ENCODE measurements around the gene HNRNPL. TPM values are rescaled to one million over a fixed set of nuclear protein-coding genes. Genes with fewer than 3 reads are reported as not detected.
"Not testable (repeated sequence)": the region's sequence is repeated elsewhere in the genome, so short reads cannot be mapped to it uniquely, and the experiment has no call there.

The HNRNPL gene
- total RNA-seq, 2 experiments from 2014 or later, result 517 to 535 TPM

DNA sequence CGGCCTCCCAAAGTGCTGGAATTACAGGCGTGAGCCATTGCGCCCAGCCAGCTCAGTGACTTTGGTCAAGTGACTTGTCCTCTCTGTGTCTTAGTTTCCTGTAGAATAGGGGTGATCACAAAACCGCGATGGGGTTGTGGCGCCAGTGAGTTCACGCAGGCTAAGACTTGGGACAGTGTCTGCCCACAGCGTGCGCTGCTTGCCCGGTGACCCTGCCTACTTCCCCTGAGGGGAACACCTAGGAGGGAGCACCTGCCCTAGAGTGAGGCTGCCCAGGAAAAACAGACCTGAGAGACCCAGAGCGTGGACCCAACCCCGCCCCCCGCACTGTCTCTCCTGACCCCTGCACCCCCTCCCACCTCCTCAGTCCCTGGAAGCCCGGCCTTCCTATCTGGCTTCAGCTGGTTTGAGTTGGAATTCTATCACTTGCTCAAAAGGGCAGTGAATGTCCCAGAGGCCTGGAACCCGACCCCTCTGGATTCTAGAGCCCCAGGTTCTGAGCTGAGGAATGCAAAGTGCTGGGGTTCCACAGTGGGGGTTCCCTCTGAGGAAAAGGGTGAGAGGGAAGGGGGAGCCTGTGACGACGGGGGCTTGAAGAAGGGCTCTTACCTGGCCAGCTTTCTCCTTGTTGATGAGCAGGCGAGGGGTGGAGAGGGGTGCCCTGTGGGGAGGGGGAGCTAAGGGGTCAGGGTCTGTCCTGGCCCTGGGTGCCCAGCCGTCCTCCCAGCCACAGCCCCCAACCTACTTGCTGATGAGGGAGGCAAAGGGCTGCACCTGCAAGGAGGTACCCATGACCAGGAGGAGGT is 30.5 kb upstream of the HNRNPL start:
- ChIA-PET CTCF (interaction anchor here (0.6 to 6.0 kb wide), 6 partner anchors 7 to 478 kb away, joined by 3 to 30 read pairs (median 5); partner anchors contain the start of gene FAM98C), POLR2A (no interaction called here)
- H3K36me3 Mint-ChIP-seq (ENCODE audit: low read depth), result peaks cover 16% of the 10 kb centered on the region
- no peaks in the 10 kb centered on the region for H3K9me3 Mint-ChIP-seq
- H3K4me3 Mint-ChIP-seq, result peak overlapping the region; percentile 32
- no peaks in the 10 kb centered on the region for H3K27me3 Mint-ChIP-seq
- H3K4me1 Mint-ChIP-seq, result peaks cover 38% of the 10 kb centered on the region
- no peak for DNase-seq
- H3K27ac Mint-ChIP-seq, result peak overlapping the region; percentile 85

DNA sequence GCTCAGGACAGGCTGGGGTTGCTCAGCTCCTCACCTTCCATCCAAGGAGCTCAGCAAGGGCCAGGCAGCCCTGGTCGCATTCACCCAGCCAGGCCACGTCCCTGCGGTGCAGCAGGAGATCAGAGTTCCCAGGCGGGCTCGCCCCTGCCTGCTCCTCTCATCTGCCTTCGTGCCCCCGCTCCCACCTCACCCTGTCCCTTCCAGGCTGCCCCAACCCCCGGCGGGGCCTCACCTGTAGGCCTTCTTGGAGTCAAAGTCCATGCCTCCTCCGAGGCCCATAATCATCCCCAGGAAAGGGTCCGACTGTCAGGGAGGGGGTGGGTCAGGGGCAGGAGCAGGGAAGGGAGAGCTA is 29.6 kb upstream of the HNRNPL start:
- H3K4me3 Mint-ChIP-seq, result peak overlapping the region; percentile 94
- CTCF ChIA-PET, result interaction anchor here (0.5 to 6.0 kb wide), 9 partner anchors 8 to 477 kb away, joined by 3 to 30 read pairs (median 5); partner anchors contain the start of genes FAM98C, MRPS12 and SARS2
- no peaks in the 10 kb centered on the region for H3K9me3 Mint-ChIP-seq
- no peaks in the 10 kb centered on the region for H3K27me3 Mint-ChIP-seq
- peak overlapping the region; percentile 98 for H3K27ac Mint-ChIP-seq
- peaks cover 16% of the 10 kb centered on the region for H3K36me3 Mint-ChIP-seq (ENCODE audit: low read depth)
- peaks cover 38% of the 10 kb centered on the region for H3K4me1 Mint-ChIP-seq
- POLR2A ChIA-PET, result no interaction called here
- no peak for DNase-seq

DNA sequence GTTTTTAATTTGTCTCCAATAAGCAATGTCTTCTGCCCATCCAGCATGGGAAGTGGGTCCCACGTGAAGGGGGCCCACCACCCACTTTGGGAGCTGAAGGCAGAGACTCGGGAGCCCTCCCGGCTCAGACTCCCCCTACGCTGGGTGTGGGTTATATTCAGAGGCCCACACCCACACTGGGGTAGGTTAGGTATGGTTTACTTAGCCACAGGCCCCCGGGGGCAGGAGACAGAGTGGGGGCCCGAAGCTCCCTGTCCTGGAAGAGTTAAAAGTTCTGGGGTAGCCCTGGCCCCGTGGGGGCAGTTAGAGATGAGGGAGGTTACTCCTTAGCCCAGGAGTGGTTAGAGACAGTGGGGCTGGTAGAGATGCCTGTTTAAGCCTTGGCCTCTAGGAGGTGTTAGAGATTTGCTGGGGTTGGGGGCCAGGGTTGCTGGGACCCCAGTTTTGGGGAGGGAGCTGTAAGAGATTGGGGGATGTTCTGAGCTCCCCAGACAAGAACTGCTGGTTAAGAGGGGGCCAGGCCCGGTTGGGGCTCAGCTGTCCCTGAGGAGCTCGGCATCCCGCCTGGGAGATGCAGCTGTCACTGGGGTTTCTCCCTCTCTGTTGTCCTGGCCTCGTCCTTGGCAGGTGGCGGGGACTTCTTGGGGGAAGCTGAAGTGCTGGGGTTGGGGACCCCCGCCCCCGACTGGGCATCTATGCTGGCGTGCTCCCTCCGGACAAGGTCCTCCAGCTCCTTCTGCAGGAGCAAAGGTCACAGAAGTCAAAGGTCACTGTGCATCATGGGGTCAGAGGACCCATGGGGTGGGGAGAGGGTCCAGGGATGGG is 29.0 kb upstream of the HNRNPL start:
- Mint-ChIP-seq H3K4me1 (peaks cover 38% of the 10 kb centered on the region), H3K27me3 (no peaks in the 10 kb centered on the region), H3K36me3 (ENCODE audit: low read depth) (peaks cover 16% of the 10 kb centered on the region), H3K27ac (peak overlapping the region; percentile 98), H3K9me3 (no peaks in the 10 kb centered on the region), H3K4me3 (peak overlapping the region; percentile 94)
- CTCF ChIA-PET, result interaction anchor here (0.5 to 6.0 kb wide), 12 partner anchors 8 to 476 kb away, joined by 3 to 30 read pairs (median 5); partner anchors contain the start of genes FAM98C, MRPS12 and SARS2
- POLR2A ChIA-PET, result no interaction called here
- DNase-seq, result no peak

DNA sequence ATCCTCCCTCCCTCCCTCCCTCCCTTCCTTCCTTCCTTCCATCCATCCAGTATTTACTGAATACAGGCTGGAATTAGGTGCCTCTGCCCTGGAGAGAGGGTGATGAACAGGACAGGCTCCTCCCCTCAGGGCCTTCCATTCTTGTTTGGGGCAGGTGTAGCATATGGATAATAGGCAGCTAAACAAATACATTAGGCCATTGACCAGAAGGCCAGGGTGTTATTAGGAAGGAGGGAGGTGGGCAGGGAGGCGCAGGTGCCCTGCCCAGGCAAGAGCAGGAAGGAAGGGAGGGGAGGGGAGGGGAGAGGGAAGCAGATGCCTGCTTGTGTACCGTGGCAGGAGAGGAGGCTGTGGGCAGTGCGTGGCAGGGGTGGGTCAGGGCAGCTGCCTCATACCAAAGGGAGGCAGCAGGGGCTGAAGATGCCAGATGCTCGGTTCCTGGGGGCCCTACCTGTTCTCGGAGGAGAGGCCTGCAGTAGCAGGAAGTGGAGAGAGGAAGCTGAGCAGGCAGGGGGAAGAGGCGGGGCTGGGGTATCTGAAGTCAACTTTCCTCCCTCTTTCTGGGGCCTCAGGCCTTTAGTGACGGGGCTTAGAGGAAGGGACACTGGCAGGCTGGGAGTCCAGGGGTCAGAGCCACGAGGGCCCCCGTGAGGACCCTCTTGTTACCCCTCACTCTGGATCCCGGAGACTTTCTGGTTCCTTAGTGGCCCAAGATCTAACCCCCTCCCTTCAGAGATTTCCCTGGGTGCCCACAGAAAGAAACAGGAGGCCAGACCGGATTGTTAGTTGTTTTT is 28.2 kb upstream of the HNRNPL start, which contains the start of gene RINL:
Gene RINL (minus strand): TSS at position 495 of the 794 bp plus-strand sequence. CDS start 1,533 bp downstream, outside the sequence.
- Mint-ChIP-seq H3K4me3 (peak within 1 kb of the TSS; percentile 94), H3K4me1 (peaks cover 41% of the 10 kb centered on the region), H3K36me3 (ENCODE audit: low read depth) (peaks cover 20% of the 10 kb centered on the region), H3K27me3 (no peaks in the 10 kb centered on the region), H3K27ac (peak within 1 kb of the TSS; percentile 98), H3K9me3 (no peaks in the 10 kb centered on the region)
- ChIA-PET CTCF (interaction anchor here (0.5 to 6.0 kb wide), 8 partner anchors 8 to 516 kb away, joined by 3 to 30 read pairs (median 4); partner anchors contain the start of genes MRPS12 and SARS2), POLR2A (no interaction called here)
- peak; percentile 80 for DNase-seq

DNA sequence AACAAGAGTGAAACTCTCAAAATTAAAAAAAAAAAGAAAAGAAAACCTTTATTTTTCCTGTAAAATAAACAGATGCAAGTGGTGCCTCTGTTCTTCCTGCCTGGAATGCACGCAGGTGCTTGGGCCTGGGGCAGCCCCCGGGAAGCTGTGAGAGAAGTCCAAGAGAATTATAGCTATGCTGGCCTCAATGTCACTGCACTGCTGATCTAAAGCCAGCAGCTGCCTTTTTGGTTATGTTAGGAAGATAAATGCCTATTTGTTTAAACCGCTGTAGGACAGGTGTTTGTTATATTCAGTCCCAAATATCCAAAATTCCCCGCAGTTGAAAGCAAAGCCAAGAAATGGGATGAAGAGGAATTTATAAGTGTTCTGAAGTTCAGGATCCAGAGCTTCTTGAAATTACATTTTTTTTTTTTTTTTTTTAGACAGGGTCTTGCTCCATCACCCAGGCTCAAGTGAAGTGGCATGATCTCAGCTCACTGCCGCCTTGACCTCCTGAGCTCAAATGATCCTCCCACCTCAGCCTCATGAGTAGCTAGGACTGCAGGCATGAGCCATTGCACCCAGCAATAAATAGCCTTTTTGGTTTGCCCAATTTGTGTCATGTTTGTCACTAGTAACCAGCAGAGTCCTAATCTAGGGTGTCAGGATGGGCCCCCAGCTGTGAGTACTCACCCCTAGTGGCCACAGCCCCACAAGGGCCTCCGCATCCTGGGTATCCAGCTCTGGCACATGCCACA is 26.0 kb upstream of the HNRNPL start:
- Mint-ChIP-seq H3K36me3 (ENCODE audit: low read depth) (peaks cover 17% of the 10 kb centered on the region), H3K4me3 (no peak overlapping the region)

DNA sequence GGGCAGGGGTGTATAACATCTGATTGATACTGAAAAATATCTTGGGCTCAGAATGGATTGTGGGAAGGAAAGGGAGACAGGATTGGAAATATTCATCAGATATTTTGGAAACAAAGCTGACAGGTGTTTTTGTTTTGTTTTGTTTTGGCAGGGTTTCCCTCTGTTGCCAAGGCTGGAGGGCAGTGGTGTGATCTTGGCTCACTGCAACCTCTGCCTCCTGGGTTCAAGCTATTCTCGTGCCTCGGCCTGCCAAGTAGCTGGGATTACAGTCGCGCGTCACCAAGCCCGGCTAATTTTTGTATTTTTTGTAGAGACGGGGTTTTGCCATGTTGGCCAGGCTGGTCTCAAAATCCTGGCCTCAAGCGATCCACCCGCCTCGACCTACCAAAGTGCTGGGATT is 23.6 kb upstream of the HNRNPL start:
- not testable (repeated sequence) for DNase-seq, H3K9me3 Mint-ChIP-seq, H3K27me3 Mint-ChIP-seq, H3K4me3 Mint-ChIP-seq
- H3K4me1 Mint-ChIP-seq, result peaks cover 59% of the 10 kb centered on the region
- ChIA-PET POLR2A (interaction anchor here (0.5 kb wide), 1 partner anchor 60 kb away, joined by 3 read pairs; no protein-coding TSS in a partner anchor), CTCF (interaction anchor here (2.4 kb wide), 1 partner anchor 13 kb away, joined by 10 read pairs; no protein-coding TSS in a partner anchor)
- peak overlapping the region; percentile 39 for H3K27ac Mint-ChIP-seq
- peaks cover 30% of the 10 kb centered on the region for H3K36me3 Mint-ChIP-seq (ENCODE audit: low read depth)

More for the DNA sequence above, 26.0 kb upstream of the HNRNPL start:
- ChIA-PET CTCF (interaction anchor here (0.5 to 4.5 kb wide), 4 partner anchors 10 to 222 kb away, joined by 3 to 30 read pairs (median 4); no protein-coding TSS in a partner anchor), POLR2A (interaction anchor here (0.7 kb wide), 1 partner anchor 14 kb away, joined by 3 read pairs; no protein-coding TSS in a partner anchor)
- Mint-ChIP-seq H3K9me3 (no peaks in the 10 kb centered on the region), H3K27me3 (no peaks in the 10 kb centered on the region), H3K27ac (peak overlapping the region; percentile 98), H3K4me1 (peaks cover 49% of the 10 kb centered on the region)
- no peak for DNase-seq

DNA sequence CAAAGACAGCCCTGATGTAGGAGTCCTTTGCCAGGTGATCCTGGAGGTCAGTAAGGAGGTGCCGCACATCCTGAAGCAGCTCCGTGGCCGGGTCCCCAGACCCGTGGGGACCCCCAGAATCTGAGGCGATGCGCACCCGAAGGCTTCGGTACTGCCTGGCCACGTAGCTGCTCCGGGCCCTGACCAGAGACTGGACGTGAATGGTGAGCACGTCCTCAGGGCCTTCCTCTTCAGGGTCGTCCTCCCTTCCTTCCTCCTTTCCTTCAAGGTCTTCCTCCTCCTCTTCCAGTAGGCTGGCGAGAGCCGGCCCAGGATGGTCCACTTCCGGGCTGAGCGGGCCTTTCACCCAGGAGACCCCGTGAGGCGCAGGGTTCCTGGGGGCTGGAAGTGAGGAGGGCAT is 20.8 kb upstream of the HNRNPL start:
- H3K27ac Mint-ChIP-seq, result peak overlapping the region; percentile 86
- no peak for DNase-seq
- ChIA-PET POLR2A (no interaction called here), CTCF (interaction anchor here (0.9 to 2.3 kb wide), 8 partner anchors 9 to 468 kb away, joined by 3 to 28 read pairs (median 4); partner anchors contain the start of genes FAM98C and RINL)
- no peaks in the 10 kb centered on the region for H3K27me3 Mint-ChIP-seq
- H3K4me1 Mint-ChIP-seq, result peaks cover 47% of the 10 kb centered on the region
- H3K4me3 Mint-ChIP-seq, result peak overlapping the region; percentile 84
- H3K36me3 Mint-ChIP-seq (ENCODE audit: low read depth), result peaks cover 36% of the 10 kb centered on the region
- H3K9me3 Mint-ChIP-seq, result no peaks in the 10 kb centered on the region

DNA sequence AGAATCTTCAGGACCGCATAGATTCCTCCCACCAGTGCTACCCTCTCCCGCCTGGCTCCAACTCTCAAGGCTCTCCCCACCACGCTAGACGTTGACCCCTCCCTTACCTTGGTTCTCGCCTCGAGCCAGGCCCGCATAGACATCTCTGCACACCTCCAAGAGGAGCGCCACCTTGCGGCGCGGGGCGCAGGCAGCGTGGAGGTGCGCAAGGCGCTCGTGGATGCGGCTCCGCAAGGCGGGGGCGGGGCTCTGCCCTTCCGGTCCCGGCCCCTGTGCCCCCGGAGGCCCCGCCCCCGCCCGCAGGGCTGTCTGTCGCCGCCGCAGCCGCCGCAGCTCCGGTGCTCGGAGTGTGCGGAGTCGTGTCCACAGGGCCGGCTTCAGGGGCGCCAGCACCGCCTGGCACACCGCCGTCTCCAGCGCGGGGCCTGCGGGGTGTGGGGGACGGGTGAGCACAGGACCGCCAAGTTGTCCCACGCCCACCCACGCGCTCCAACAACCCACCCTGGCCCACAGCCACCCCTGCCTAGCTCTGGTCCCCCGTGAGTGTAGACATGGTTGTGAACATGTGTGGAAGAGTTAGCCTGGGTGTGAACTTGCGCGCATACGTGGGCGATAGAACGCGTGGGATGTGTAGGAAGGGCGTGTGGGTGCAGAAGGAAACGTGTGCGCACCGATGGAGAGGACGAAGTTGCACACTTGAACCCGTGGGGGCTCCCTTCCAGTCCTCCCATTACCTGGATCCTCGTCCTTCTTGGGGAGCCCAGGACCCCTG is 20.2 kb upstream of the HNRNPL start:
- peak overlapping the region; percentile 84 for H3K4me3 Mint-ChIP-seq
- H3K4me1 Mint-ChIP-seq, result peaks cover 51% of the 10 kb centered on the region
- H3K9me3 Mint-ChIP-seq, result peaks cover 4% of the 10 kb centered on the region
- CTCF ChIA-PET, result interaction anchor here (0.6 to 2.3 kb wide), 15 partner anchors 10 to 467 kb away, joined by 3 to 28 read pairs (median 4); partner anchors contain the start of genes FAM98C, HNRNPL and RINL
- POLR2A ChIA-PET, result no interaction called here
- peak; percentile 91 for DNase-seq
- H3K36me3 Mint-ChIP-seq (ENCODE audit: low read depth), result peaks cover 41% of the 10 kb centered on the region
- no peaks in the 10 kb centered on the region for H3K27me3 Mint-ChIP-seq
- peak overlapping the region; percentile 86 for H3K27ac Mint-ChIP-seq

DNA sequence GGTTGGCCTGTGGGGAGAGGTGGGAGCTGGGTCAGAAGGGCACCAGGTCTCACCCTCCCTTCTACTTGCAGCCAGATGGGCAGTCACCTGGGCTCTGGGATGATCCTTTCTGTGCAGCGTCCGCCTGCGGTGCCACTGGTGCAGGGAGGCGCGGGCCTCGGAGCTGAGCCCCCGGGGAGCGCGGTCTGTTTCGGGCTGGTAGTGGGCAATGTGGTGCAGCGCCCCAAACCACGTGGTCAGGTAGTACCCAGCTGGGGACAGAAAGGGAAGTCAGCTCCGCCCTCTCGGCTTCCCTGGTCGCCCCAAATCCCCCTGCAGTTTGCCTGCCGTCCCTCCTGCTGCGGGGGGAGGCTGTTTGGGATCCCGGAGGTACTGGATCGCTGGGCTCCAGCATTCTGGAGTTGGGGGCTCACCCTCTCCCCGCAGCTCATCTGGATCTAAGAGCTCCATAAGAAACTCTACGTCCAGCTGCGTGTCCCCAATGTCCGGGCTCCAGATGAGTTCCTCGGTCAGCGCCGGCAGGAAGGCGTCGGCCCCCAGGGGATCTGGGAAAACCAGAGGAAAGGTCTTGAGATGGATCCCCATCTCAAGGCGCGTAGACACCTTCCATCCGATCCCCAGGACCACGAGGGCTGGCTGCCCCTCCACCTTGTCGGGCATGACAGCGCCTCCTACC is 19.5 kb upstream of the HNRNPL start:
- ChIA-PET CTCF (interaction anchor here (0.6 to 2.3 kb wide), 13 partner anchors 10 to 235 kb away, joined by 3 to 28 read pairs (median 4); partner anchors contain the start of genes HNRNPL and RINL), POLR2A (interaction anchor here (0.7 to 1.0 kb wide), 2 partner anchors 20 to 37 kb away, joined by 4 to 8 read pairs; no protein-coding TSS in a partner anchor)
- Mint-ChIP-seq H3K36me3 (ENCODE audit: low read depth) (peaks cover 48% of the 10 kb centered on the region), H3K4me1 (peaks cover 59% of the 10 kb centered on the region), H3K27me3 (no peaks in the 10 kb centered on the region), H3K4me3 (peak overlapping the region; percentile 84), H3K9me3 (peaks cover 11% of the 10 kb centered on the region), H3K27ac (peak overlapping the region; percentile 86)
- peak; percentile 43 for DNase-seq

DNA sequence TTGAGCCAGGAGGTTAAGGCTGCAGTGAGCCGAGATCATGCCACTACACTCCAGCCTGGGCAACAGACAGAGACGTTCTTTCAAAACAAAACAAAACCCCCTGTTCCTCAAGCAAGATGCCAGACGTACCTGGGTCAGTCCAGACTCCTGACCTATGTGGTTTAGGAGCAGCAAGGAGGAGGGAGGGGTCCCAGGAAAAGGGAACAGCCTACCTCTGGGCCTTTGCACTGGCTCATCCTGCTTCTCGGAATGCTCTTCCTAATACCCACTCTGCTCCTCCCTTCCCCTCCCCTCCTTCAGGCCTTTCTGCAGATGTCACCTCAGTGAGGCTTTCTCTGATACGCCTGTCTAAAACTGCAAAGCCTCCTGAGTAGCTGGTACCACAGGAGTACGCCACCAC is 18.8 kb upstream of the HNRNPL start:
- Mint-ChIP-seq H3K36me3 (ENCODE audit: low read depth) (peaks cover 50% of the 10 kb centered on the region), H3K27ac (peak overlapping the region; percentile 86), H3K9me3 (peaks cover 12% of the 10 kb centered on the region), H3K4me3 (peak overlapping the region; percentile 84), H3K4me1 (peaks cover 60% of the 10 kb centered on the region), H3K27me3 (no peaks in the 10 kb centered on the region)
- POLR2A ChIA-PET, result interaction anchor here (0.7 to 1.0 kb wide), 3 partner anchors 19 to 42 kb away, joined by 4 to 8 read pairs (median 5); no protein-coding TSS in a partner anchor
- CTCF ChIA-PET, result interaction anchor here (0.9 to 2.3 kb wide), 9 partner anchors 10 to 234 kb away, joined by 3 to 28 read pairs (median 4); partner anchors contain the start of genes HNRNPL and RINL
- no peak for DNase-seq

Data from activated CD4-positive, alpha-beta T cell treated with anti-CD3 and anti-CD28 coated beads, Interleukin-2, amount 10 ng/mL, durations not matched to agents 7 days and 5 days (primary cell).